Epithelial cell of esophagus (primary cell): ENCODE measurements around the gene USPL1.

ENCODE experiments used
- DNase-seq: peaks from one replicate; pipeline ENCODE4 v3.0.0; 2010; ENCODE audit warnings: low read depth
- H3K4me3 ChIP-seq: 2 replicates; pipeline ENCODE4 v1.5.1; 2011; ENCODE audit warnings: mild to moderate bottlenecking, low read length, control low read depth
- TF ChIP-seq, protein P1 (sequence below): IDR thresholded peaks from 2 replicates; pipeline ENCODE4 v1.5.1; 2011; ENCODE audit warnings: low read depth, mild to moderate bottlenecking, low read length, control low read depth, inconsistent platforms; ENCODE audit not compliant: insufficient read depth; ENCODE audit errors: missing control alignments

The USPL1 gene

DNA sequence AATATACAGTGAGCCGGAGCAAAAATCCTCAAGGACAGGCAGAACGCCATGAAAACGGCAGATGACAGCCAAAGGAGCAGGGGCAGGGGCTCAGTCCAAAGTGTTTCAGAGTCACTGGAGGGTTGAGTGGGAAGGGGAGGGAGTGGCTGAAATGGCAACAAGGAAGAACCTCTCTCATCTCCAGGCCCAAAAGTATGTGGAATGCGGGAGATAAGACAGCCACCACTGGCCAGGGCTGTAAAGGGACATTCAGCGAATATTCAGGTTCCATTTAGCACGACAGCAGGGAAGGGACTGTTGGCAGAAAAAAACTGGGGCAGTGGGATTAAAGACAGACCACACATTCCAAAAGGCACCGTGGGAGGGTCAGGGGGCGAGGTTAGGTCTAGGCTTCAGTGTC lies 48.4 kb downstream of the USPL1 start:
- TF ChIP-seq, protein P1, sequence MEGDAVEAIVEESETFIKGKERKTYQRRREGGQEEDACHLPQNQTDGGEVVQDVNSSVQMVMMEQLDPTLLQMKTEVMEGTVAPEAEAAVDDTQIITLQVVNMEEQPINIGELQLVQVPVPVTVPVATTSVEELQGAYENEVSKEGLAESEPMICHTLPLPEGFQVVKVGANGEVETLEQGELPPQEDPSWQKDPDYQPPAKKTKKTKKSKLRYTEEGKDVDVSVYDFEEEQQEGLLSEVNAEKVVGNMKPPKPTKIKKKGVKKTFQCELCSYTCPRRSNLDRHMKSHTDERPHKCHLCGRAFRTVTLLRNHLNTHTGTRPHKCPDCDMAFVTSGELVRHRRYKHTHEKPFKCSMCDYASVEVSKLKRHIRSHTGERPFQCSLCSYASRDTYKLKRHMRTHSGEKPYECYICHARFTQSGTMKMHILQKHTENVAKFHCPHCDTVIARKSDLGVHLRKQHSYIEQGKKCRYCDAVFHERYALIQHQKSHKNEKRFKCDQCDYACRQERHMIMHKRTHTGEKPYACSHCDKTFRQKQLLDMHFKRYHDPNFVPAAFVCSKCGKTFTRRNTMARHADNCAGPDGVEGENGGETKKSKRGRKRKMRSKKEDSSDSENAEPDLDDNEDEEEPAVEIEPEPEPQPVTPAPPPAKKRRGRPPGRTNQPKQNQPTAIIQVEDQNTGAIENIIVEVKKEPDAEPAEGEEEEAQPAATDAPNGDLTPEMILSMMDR, result no peak
- no peak for DNase-seq
- H3K4me3 ChIP-seq, result no peak overlapping the region

DNA sequence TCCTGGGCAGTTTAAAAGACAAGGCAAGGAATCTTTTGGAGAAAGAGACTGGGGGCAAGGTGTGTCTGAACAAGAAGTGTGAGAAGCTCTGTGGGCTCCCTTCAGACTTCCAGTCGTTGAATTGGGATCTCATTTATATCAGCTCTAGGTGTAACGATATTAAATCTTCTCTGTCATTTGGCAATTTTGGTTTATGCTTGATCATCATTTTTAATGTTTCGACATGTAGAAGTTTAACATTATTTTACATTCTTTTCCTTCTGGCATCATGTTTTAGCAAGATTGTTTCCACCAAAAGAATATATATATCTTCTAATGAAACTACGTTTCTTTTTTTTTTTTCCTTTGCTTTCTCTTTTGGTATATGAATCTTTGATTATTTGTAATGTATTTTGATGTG lies 49.3 kb downstream of the USPL1 start:
- TF ChIP-seq, protein P1, result no peak
- no peak overlapping the region for H3K4me3 ChIP-seq
- no peak for DNase-seq

DNA sequence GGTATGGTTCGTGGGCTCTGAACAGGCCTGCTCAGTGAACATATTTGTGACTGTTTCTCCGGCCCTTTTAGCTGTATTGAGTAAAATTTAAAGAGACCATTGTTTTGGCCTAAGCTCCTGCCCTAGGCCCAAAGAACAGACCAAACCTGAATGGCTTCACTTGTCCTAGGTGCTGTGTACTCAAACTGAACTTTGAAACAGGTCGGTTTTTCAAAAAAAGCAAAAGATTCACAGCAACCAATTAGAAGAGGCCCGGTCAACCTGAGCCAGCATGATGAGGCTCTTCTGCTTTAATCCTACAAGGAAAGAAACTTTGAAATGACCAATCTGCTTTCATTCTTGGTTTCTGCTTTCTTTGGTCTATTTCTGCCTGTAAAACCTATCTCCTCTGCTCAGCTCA lies 50.6 kb downstream of the USPL1 start:
- H3K4me3 ChIP-seq, result no peak overlapping the region
- TF ChIP-seq, protein P1, result no peak
- DNase-seq, result no peak

DNA sequence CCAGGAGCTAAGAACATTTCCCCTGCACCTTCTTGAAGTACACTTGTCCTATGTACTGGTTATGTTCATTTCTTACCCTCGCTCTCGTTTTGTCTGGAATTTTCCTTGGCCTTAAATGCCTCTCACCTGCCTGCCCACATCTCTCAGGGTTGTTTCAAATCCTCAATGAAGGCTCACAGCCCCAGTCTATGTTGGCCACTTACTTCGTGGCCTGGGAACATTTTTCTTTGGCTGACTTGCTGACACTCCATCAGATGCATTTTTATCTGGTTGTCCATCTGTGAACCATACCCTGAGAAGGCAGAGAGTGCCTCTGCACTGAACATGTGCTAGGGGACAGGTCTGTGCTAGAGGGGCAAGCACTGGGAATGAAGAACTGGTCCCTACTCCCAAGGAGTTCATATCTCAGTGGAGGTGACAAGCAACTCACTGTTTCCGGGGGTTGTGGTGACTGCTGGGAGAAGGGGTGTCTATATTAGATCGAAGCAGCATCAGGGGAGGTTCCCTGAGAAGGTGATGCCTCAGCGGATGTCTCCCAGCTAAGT lies 53.6 kb downstream of the USPL1 start:
- TF ChIP-seq, protein P1, result no peak
- no peak for DNase-seq
- H3K4me3 ChIP-seq, result no peak overlapping the region

DNA sequence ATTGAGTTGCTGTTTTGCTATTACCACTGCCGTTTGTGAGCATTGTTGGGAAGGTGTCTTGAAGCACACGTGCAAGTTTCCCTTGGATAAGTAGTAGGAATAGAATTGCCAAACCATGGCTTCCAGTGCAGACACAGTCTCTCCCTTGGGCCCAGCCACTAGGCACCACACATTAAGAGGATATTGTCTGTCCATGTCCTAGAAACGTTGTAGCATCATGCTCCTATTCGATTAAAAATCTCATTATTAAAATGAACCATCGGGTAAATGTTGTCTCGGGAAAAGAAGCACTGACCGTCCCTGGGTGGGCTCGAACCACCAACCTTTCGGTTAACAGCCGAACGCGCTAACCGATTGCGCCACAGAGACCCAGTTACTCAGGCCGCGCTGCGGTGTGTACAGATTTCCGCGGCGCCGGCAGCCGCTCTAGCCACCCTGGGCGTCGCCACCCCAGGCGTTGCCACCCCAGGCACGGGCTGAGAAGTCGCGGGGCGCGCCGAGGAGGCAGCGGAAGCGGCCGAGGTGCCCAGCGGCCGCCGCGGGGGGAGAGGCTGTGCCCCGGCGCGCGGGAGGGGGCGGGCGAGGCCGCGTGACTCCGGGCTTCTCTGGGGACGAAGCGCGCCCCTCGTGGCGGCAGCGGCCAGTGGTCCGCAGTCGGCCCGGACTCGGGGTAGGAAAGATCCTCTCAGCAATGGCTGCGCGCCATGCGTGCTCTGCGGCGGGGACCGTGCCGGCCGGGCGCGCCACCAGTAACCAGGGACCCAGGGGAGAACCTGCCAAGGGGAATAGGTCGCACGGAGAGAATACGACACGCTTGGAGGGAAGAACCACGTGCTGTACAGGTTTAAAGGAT lies 56.2 kb downstream of the USPL1 start:
- H3K4me3 ChIP-seq, result peak overlapping the region; percentile 44
- TF ChIP-seq, protein P1, result peak; percentile 15
- DNase-seq, result peak; percentile 75

DNA sequence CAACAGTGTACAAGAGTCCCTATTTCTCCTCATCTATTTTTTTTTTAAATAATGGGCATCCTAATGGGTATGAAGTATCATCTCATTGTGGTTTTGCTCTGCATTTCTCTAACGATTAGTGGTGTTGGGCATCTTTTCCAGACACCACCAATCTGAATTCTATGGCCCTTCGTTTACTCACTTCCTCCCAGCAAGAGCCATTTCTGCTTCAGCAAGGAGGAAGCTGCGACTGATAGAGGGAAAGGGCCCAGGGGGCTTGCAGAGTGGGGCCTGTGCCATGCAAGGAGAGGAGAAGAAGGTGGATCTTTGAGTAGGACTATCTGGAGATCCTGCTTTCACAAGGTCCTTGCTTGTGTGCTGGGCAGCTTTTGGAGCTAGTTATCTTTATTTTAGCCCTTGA lies 58.0 kb downstream of the USPL1 start:
- no peak for DNase-seq
- no peak overlapping the region for H3K4me3 ChIP-seq
- TF ChIP-seq, protein P1, result no peak
